Kidney glomerular epithelial cell (primary cell): ENCODE data around the gene NOC4L.
"Not testable (repeated sequence)": the region's sequence is repeated elsewhere in the genome, so short reads cannot be mapped to it uniquely, and the experiment has no call there.

ENCODE experiments used
- DNase-seq: peaks from one replicate; lab custom pipeline; 2025; lab: John Stamatoyannopoulos, UW

NOC4L gene

GRCh38 chr12:132123970-132124765 is 20.1 kb upstream of the NOC4L start:
- DNase-seq, result no peak

- no peak for DNase-seq
Observed at GRCh38 chr12:132124766-132125425, 19.4 kb upstream of the NOC4L start.

- DNase-seq, result no peak
Observed at GRCh38 chr12:132125736-132126135, 18.5 kb upstream of the NOC4L start.

DNA sequence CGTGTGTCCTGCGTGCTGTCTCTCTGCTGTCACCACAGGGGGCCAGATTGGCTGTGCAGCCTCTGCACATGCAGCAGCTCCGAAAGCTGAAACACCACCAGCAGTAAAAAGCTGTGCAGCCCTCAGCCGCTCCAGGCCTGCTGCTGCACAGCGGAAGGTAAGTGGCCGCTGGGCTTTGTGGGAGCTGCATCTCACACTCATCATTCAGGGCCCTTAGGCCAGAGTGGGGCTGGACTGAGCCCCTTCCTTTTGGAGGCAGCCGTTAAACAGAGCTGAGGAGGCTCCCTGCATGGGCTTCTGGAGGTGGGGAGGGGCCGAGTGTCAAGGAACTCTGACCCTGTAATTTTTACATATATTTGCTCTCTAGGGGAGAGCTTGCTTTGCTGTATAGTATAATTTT is 17.2 kb upstream of the NOC4L start:
- no peak for DNase-seq

DNA sequence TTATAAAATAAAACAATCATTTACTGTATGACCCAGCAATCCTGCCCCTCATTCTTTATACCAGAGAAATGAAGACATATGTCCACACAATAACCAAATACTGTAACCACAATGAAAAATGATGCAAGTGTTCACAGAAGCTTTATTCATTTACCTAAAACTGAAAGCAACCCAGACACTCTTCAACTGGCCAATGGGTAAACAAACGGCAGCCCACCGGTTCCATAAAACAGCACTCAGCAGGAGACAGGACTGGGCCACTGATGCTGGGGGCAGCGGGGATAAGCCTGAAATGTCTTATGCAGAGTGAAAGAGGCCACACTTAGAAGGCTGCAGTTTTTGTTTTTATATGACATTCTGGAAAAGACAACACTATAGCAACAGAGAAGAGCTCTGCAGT is 15.2 kb upstream of the NOC4L start:
- DNase-seq, result no peak

DNA sequence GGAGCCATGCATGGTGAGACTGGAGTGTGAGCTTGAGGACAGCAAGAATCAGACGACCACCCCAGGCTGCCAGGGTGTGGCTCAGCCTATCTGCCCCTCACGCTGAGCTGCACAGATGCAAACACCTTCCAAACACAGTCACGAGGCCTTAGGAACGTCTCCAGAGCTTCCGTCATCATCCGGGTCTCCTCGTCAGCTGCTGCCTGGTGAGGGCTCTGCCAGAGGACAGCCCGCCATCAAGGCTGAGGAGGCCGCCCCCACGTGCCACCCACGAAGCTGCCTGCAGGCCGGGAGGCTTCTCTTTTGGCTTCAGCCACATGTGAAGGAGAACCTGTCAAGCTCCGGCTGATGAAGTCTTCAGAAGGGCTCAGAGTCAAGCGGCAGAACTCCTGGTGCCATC is 13.6 kb upstream of the NOC4L start:
- DNase-seq, result no peak

GRCh38 chr12:132131229-132131628 is 13.0 kb upstream of the NOC4L start:
- no peak for DNase-seq

DNA sequence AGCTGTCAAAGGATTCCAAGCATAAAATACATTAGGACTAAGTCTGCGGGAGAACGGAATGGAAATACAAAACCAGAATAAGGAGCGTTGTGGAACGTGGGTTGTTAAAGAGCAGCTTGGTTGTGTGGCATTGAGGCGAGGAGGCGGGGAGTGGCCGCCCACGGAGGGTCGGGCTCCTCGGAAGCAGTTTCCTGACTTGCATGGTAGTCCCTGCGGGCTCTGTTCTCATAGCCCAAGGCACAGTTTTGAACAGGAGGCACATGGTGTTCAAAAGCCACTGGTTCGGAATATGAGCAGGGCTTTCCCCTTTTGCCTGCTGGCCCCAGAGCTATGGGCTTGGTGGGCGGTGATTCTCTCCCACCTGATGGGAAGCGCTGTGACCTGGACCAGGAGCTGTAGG is 12.3 kb upstream of the NOC4L start:
- DNase-seq, result no peak

GRCh38 chr12:132132609-132133430 is 11.4 kb upstream of the NOC4L start:
- DNase-seq, result no peak

- no peak for DNase-seq
Observed at GRCh38 chr12:132133952-132134652, 10.2 kb upstream of the NOC4L start.

DNA sequence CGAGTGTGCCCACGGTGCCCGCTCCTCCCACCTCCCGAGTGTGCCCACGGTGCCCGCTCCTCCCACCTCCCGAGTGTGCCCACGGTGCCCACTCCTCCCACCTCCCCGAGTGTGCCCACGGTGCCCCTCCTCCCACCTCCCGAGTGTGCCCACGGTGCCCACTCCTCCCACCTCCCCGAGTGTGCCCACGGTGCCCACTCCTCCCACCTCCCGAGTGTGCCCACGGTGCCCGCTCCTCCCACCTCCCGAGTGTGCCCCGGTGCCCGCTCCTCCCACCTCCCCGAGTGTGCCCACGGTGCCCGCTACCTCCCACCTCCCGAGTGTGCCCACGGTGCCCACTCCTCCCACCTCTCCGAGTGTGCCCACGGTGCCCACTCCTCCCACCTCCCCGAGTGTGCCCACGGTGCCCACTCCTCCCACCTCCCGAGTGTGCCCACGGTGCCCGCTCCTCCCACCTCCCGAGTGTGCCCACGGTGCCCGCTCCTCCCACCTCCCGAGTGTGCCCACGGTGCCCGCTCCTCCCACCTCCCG is 9.5 kb upstream of the NOC4L start:
- DNase-seq, result not testable (repeated sequence)

DNA sequence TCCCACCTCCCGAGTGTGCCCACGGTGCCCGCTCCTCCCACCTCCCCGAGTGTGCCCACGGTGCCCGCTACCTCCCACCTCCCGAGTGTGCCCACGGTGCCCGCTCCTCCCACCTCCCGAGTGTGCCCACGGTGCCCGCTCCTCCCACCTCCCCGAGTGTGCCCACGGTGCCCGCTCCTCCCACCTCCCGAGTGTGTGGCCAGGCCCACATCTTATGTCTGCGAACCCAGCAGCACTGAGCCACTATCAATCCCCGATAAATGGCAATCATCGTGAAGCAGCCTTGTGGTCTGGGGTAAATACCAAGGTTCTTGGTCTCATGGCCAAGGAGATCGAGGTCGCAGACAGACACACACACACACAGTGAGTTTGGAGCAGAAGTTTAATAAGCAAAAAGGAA is 8.0 kb upstream of the NOC4L start:
- not testable (repeated sequence) for DNase-seq

GRCh38 chr12:132137483-132138125 is 6.7 kb upstream of the NOC4L start:
- no peak for DNase-seq

DNA sequence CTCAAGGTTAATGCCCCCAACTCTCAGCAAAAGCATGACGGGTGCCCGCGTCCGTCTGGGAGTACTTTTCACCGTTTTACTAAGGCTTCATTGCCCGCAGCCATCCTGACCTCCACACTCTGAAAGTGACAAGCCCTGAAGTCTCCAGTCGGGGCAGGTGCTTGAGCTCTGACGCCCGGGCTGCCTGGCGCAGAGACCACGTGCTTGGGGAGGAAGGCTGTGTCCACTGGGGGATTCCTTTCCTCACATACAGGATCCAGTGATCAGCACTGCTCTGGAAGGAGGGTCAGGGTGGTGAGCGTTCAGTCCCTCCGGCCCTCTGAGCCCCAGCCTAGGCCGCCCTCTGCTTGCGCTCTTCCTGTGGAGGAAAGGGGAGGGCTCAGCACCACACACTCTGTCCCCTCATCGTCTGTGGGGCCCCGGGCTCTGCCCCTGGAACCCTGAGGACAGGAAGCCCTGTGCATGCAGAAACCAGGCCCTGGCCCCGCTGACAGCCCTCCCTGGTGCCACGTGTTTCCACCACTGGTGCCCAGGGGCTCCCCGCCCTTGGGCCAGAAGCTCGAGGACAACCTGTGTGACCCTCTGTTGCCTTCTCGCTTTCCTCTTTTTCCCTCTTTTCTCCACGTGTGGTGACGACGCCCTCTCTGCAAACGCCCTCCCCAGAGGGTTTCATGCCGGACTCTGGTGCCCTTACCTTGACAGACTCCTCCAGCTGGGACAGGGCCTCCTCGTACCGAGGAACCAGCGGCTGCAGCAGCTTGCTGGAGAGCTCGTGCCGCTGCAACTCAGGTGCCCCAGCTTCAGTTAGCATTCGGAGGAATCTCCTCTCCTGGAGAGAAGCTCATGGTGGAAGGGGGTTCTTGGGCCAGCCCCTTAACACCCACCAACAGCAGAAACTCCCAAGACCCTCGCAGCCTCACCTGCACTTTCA is 5.1 kb upstream of the NOC4L start:
- DNase-seq, result no peak

GRCh38 chr12:132139912-132140311 is 4.3 kb upstream of the NOC4L start:
- no peak for DNase-seq

DNA sequence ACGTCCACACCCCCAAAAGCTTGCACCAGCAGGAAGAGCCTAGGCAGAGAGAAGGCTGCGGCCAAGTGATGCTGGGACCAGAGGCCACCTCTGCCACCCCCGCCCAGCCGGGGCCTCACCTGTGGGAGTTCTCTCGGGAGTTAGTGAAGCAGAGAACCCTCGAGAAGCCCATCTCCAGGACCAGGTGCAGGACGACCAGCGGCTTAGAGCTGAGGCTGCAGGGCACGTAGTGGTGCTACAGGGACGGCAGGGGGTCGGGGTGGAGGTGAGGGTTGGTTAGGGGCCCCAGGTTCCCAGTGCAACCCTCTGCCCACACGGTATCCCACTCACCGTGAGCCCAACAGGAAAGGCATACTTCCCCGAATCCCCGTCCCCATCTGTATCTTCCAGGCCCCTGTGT is 3.8 kb upstream of the NOC4L start:
- DNase-seq, result no peak

GRCh38 chr12:132140918-132141841 is 3.1 kb upstream of the NOC4L start:
- no peak for DNase-seq

DNA sequence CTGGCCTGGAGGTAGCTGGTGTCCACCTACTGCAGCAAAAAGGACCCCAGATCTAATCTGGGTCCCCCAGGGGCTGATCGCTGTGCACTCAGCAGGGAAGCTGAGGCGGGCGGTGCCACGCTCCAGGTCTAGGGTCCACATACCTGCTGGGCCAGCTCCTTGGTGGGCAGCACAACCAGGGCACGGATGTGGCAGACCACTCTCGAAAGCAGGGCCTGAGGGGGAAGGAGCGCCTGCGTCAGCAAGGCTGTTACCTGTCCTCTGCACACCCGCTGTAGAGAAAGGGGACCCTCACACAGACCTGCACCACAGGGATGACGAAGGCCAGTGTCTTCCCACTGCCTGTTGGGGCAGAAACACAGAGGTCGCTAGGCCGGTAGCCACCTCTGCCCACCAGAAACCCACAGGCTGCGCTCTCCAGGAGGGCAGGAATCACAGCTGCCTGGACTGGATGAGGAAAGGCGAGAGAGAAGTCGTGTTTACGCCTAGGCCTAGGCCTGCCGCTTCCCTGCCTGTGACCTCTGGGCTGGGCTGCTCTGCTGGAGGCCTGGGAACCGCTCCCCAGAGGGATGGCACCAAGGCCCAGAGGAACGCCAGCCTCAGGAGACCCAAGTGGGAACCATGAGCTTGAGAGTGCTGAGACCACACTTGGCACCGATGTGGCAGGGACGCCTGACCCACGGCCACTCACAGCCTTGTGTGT is 2.1 kb upstream of the NOC4L start:
- DNase-seq, result no peak
